Thoracic aorta (tissue), 2 donors: ENCODE data around the gene TMED4. TPM values are rescaled to one million over a fixed set of nuclear protein-coding genes. Genes with fewer than 3 reads are reported as not detected.
"Not testable (repeated sequence)": the region's sequence is repeated elsewhere in the genome, so short reads cannot be mapped to it uniquely, and the experiment has no call there.

ENCODE experiments used
- ATAC-seq: fragments of 150-250 bp; one replicate; pipeline ENCODE4 v1.8.0; 2017; ENCODE audit warnings: low read depth; ENCODE audit not compliant: insufficient number of reproducible peaks, low FRiP score
- DNase-seq: peaks from one replicate; pipeline ENCODE4 v3.0.0-alpha.2; 2020; ENCODE audit warnings: low spot score
- H3K27ac ChIP-seq, 2 donors: fragments of 200-600 bp; sonication (generic); 1 replicate in 1 of 2; 2 replicates in 1 of 2; pipeline ENCODE4 v1.5.1; 2016; ENCODE audit warnings: mild to moderate bottlenecking in 2 of 2, moderate library complexity in 2 of 2
- H3K27me3 ChIP-seq: fragments of 200-600 bp; sonication (generic); replicated peaks from 2 replicates; pipeline ENCODE4 v1.6.0; 2016; ENCODE audit warnings: mild to moderate bottlenecking; ENCODE audit not compliant: insufficient read depth
- H3K36me3 ChIP-seq: fragments of 200-600 bp; sonication (generic); one replicate; pipeline ENCODE4 v1.5.1; 2016
- H3K4me1 ChIP-seq, 2 donors: fragments of 200-600 bp; sonication (generic); 1 replicate in 1 of 2; 2 replicates in 1 of 2; pipeline versions ENCODE4 v1.5.1 to v1.6.0; 2016; ENCODE audit warnings: low read depth in 2 of 2, mild to moderate bottlenecking in 1 of 2; ENCODE audit not compliant: control insufficient read depth in 1 of 2
- H3K4me3 ChIP-seq: fragments of 200-600 bp; sonication (generic); 2 replicates; pipeline ENCODE4 v1.5.1; 2016; ENCODE audit warnings: mild to moderate bottlenecking
- H3K9me3 ChIP-seq: fragments of 200-600 bp; sonication (generic); 2 replicates; pipeline ENCODE4 v1.5.1; 2016
- total RNA-seq, 2 donors: library from RNA; depleted of rRNA; stranded (reverse); fragments of >200 nt; gene quantifications; one replicate each; pipeline versions ENCODE4 v1.1.0 to v1.2.3, GENCODE V29; 2016
- TF ChIP-seq, protein P1 (sequence below): fragments of 200-600 bp; sonication (generic); IDR thresholded peaks from one replicate; pipeline ENCODE4 v1.5.1; 2019; ENCODE audit warnings: antibody characterized with exemption

The TMED4 gene
- total RNA-seq, 2 donors from 2014 or later = 88.2 to 187 TPM

DNA sequence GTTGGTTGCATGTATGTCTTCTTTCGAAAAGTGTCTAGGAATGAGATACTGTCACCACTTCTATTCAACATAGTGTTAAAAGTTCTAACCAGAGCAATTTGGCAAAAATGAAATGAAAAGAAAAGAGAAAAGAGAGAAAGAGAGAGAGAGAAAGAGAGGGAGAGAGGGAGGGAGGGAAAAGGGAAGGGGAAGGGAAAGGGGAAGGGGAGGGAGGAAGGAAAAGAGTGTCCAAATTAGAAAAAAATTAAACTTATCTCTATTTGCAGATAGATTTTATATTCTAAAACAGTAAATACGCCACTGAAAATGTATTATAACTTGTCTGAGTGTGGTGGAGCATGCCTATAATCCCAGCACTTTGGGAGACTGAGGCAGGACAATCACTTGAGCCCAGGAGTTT, 24.5 kb downstream of the TMED4 start:
- H3K36me3 ChIP-seq = no peaks in the 10 kb centered on the region
- no peaks in the 10 kb centered on the region for H3K9me3 ChIP-seq
- H3K4me1 ChIP-seq = no peaks in the 10 kb centered on the region
- H3K4me3 ChIP-seq = no peak overlapping the region
- TF ChIP-seq, protein P1, sequence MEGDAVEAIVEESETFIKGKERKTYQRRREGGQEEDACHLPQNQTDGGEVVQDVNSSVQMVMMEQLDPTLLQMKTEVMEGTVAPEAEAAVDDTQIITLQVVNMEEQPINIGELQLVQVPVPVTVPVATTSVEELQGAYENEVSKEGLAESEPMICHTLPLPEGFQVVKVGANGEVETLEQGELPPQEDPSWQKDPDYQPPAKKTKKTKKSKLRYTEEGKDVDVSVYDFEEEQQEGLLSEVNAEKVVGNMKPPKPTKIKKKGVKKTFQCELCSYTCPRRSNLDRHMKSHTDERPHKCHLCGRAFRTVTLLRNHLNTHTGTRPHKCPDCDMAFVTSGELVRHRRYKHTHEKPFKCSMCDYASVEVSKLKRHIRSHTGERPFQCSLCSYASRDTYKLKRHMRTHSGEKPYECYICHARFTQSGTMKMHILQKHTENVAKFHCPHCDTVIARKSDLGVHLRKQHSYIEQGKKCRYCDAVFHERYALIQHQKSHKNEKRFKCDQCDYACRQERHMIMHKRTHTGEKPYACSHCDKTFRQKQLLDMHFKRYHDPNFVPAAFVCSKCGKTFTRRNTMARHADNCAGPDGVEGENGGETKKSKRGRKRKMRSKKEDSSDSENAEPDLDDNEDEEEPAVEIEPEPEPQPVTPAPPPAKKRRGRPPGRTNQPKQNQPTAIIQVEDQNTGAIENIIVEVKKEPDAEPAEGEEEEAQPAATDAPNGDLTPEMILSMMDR = no peak
- DNase-seq (no peak), ATAC-seq (no peak)
- no peaks in the 10 kb centered on the region for H3K27me3 ChIP-seq
- H3K27ac ChIP-seq = no peak overlapping the region

DNA sequence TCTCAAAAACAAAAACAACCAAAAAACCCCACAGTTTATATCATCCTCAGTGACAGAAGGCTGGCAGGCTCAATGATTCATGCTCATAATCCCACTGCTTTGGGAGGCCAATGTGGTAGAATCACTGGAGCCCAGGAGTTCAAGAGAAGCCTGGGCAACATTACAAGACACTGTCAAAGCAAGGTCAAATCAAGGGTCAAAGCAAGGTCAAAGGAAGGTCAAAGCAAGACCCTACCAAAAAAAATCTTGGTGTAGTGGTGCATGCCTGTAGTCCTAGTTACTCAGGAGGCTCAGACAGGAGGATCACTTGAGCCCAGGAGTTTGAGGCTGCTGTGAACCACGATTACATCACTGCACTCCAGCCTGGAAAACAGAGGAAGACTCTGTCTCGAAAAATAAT, 26.7 kb downstream of the TMED4 start:
- H3K4me3 ChIP-seq = no peak overlapping the region
- H3K9me3 ChIP-seq = no peaks in the 10 kb centered on the region
- ATAC-seq (no peak), DNase-seq (no peak)
- TF ChIP-seq, protein P1 = no peak
- H3K27me3 ChIP-seq = no peaks in the 10 kb centered on the region
- no peaks in the 10 kb centered on the region for H3K4me1 ChIP-seq
- H3K36me3 ChIP-seq = no peaks in the 10 kb centered on the region
- H3K27ac ChIP-seq = no peak overlapping the region

DNA sequence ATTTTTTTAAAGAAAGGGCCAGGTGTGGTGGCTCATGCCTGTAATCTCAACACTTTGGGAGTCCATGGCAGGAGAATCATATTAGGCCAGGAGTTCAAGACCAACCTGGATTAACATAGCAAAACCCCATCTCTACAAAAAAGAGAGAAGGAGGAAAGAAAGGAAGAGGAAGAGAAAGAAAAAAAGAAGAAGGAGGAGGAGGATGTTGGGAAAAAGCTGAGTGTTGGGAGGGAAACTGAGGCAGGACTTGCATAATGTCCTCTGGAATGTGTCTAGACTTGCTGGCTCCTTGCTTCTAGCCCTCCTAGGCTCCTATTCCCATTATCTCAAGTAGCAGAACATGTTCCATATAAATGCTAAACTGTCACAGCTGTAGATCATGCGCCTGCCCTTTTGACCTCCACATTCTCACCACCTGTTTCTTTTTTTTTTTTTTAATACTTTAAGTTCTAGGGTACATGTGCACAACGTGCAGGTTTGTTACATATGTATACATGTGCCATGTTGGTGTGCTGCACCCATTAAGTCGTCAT, 29.5 kb downstream of the TMED4 start:
- ATAC-seq, H3K9me3 ChIP-seq, H3K4me3 ChIP-seq, DNase-seq, H3K27ac ChIP-seq, H3K27me3 ChIP-seq, H3K4me1 ChIP-seq, H3K36me3 ChIP-seq: not testable (repeated sequence)

DNA sequence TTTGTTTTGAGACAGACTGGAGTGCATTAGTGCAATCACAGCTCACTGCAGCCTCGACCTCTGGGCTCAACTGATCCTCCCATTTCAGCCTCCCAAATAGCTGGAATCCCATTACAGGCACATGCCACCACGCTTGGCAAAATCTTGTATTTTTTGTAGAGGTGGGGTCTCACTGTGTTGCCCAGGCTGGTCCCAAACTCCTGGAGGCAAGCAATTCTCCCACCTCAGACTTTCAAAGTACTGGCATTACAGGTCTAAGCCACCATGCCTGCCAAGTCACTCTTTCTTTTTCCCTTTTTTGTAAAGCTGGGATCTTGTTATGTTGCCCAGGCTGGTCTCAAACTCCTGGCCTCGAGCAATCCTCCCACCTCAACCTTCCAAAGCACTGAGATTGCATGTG, 32.6 kb downstream of the TMED4 start:
- H3K27ac ChIP-seq = no peak overlapping the region
- TF ChIP-seq, protein P1 = no peak

DNA sequence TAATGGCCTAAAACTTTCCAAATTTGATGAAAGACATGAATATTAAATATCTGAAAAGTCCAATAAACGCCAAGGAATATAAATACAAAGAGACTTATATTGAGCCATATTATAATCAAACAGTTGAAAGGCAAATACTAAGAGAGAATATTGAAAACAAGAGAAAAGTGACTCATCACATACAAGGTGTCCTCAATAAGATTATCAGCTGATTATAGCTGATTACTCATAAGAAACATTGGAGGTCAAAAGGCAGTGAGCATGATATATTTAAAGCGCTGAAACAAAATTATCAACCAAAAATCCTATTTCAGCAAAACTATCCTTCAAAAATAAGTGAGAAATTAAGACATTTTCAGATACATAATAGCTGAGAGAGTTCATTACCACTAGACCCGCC, 33.1 kb downstream of the TMED4 start:
- no peak for ATAC-seq
- no peaks in the 10 kb centered on the region for H3K27me3 ChIP-seq
- no peak overlapping the region for H3K27ac ChIP-seq
- H3K9me3 ChIP-seq = no peaks in the 10 kb centered on the region
- no peak overlapping the region for H3K4me3 ChIP-seq
- TF ChIP-seq, protein P1 = no peak
- H3K4me1 ChIP-seq = no peaks in the 10 kb centered on the region
- no peaks in the 10 kb centered on the region for H3K36me3 ChIP-seq
- DNase-seq = no peak

More for the DNA sequence above, 32.6 kb downstream of the TMED4 start:
- no peak overlapping the region for H3K4me3 ChIP-seq
- H3K36me3 ChIP-seq = no peaks in the 10 kb centered on the region
- ATAC-seq = no peak
- no peaks in the 10 kb centered on the region for H3K4me1 ChIP-seq
- no peak for DNase-seq
- H3K9me3 ChIP-seq = no peaks in the 10 kb centered on the region
- no peaks in the 10 kb centered on the region for H3K27me3 ChIP-seq
